Sigmoid colon (tissue), 4 donors: ENCODE measurements around the gene DAB2IP.

Experiments
- EP300 ChIP-seq, 4 donors: sonication (generic); formaldehyde crosslinking; IDR thresholded peaks; one replicate each; pipeline ENCODE4 v1.6.1; 2017; ENCODE audit warnings: antibody characterized with exemption in 4 of 4
- TF ChIP-seq, protein P1 (sequence below), 4 experiments: fragments of 450-650 bp in 3 of 4; fragments of 200-600 bp in 1 of 4; IDR thresholded peaks; one replicate each; pipeline ENCODE4 v1.5.1; 2016 to 2019; ENCODE audit warnings: antibody characterized with exemption in 4 of 4, mild to moderate bottlenecking in 3 of 4, moderate library complexity in 2 of 4

GRCh38 chr9:121635300-121635876 is 16.0 kb upstream of the DAB2IP start:
- no peak for TF ChIP-seq EP300 (IDR thresholded peaks at IDR 0.05)
- TF ChIP-seq, protein P1, sequence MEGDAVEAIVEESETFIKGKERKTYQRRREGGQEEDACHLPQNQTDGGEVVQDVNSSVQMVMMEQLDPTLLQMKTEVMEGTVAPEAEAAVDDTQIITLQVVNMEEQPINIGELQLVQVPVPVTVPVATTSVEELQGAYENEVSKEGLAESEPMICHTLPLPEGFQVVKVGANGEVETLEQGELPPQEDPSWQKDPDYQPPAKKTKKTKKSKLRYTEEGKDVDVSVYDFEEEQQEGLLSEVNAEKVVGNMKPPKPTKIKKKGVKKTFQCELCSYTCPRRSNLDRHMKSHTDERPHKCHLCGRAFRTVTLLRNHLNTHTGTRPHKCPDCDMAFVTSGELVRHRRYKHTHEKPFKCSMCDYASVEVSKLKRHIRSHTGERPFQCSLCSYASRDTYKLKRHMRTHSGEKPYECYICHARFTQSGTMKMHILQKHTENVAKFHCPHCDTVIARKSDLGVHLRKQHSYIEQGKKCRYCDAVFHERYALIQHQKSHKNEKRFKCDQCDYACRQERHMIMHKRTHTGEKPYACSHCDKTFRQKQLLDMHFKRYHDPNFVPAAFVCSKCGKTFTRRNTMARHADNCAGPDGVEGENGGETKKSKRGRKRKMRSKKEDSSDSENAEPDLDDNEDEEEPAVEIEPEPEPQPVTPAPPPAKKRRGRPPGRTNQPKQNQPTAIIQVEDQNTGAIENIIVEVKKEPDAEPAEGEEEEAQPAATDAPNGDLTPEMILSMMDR (IDR thresholded peaks at IDR 0.05) = no peak
